HCT116 (cell line): ENCODE measurements around the gene EHD4. TPM values are rescaled to one million over a fixed set of nuclear protein-coding genes. Genes with fewer than 3 reads are reported as not detected.

ENCODE experiments used
- ATAC-seq: fragments of 200-7000 bp; cut with Tn5 transposase; 2 replicates; pipeline ENCODE4 v1.9.1; 2020; ENCODE audit warnings: mild to moderate bottlenecking, moderate library complexity
- BruUV-seq: library from RNA; stranded (reverse); fragments of 400-500 nt; replicated peaks from 2 replicates; lab custom pipeline; 2021; lab: Mats Ljungman, UMichigan
- CTCF ChIA-PET: fragments of 300-600 bp; sonication (Branson Sonifier 250); formaldehyde crosslinking; loops from one replicate; lab custom pipeline; 2021; ENCODE audit warnings: antibody characterized with exemption; lab: Charles Lee
- POLR2A ChIA-PET: fragments of 300-600, 350-600 bp; sonication (Branson Sonifier 250); formaldehyde crosslinking; loops from one replicate; lab custom pipeline; 2021; ENCODE audit warnings: antibody characterized with exemption; lab: Charles Lee
- RAD21 ChIA-PET, 2 experiments: fragments of 300-600 bp; sonication (Branson Sonifier 250); formaldehyde crosslinking; loops; one replicate each; lab custom pipeline; 2023; ENCODE audit warnings: low total read pairs in 2 of 2; ENCODE audit not compliant: uncharacterized antibody in 2 of 2, unreplicated experiment in 2 of 2, low non-redundant PET in 1 of 2; lab: Charles Lee
- DNase-seq: peaks from one replicate; pipeline ENCODE4 v3.0.0-alpha.2; 2010; ENCODE audit warnings: low read depth, low spot score
- H2AFZ ChIP-seq: fragments of 200-600 bp; shearing (Covaris generic), sonication (generic); 2 replicates; pipeline ENCODE4 v1.6.1; 2017; ENCODE audit warnings: low read depth, mixed run types, mixed read lengths, antibody characterized with exemption, low read length; ENCODE audit not compliant: poor library complexity, severe bottlenecking
- H3K27ac ChIP-seq: 2 replicates; pipeline ENCODE4 v1.5.1; 2012; ENCODE audit warnings: low read depth, low read length
- H3K27me3 ChIP-seq: fragments of 200-600 bp; sonication (generic); 2 replicates; pipeline ENCODE4 v1.6.1; 2016; ENCODE audit warnings: mixed run types, low read length, mixed read lengths; ENCODE audit not compliant: insufficient read depth
- H3K36me3 ChIP-seq, 2 experiments: fragments of 200-500 bp in 1 of 2; fragments of 200-600 bp in 1 of 2; sonication (Bioruptor generic) in 1 of 2; sonication (generic) in 1 of 2; 2 replicates each; pipeline versions ENCODE4 v1.5.1 to v1.6.1; 2014 to 2016; ENCODE audit warnings: low read length in 2 of 2, inconsistent platforms in 1 of 2, mixed read lengths in 1 of 2, mixed run types in 1 of 2; ENCODE audit not compliant: insufficient read depth in 2 of 2, control insufficient read depth in 1 of 2
- H3K4me1 ChIP-seq, 2 experiments: fragments of 200-600 bp in 1 of 2; sonication (generic) in 1 of 2; 2 replicates each; pipeline versions ENCODE4 v1.5.1 to v1.6.1; 2012 to 2017; ENCODE audit warnings: low read length in 2 of 2, inconsistent platforms in 1 of 2, mild to moderate bottlenecking in 1 of 2, mixed read lengths in 1 of 2, mixed run types in 1 of 2, moderate library complexity in 1 of 2; ENCODE audit not compliant: insufficient read depth in 2 of 2, control insufficient read depth in 1 of 2
- H3K4me2 ChIP-seq: fragments of 200-600 bp; sonication (generic); 2 replicates; pipeline ENCODE4 v1.6.1; 2017; ENCODE audit warnings: mixed run types, low read length, mixed read lengths
- H3K4me3 ChIP-seq, 2 experiments: fragments of 200-600 bp in 1 of 2; sonication (generic) in 1 of 2; replicated peaks in 1 of 2; 2 replicates each; pipeline ENCODE4 v1.5.1; 2011 to 2016; ENCODE audit warnings: low read length in 2 of 2, control low read depth in 1 of 2, low read depth in 1 of 2, mild to moderate bottlenecking in 1 of 2, mixed read lengths in 1 of 2, mixed run types in 1 of 2
- H3K79me2 ChIP-seq: fragments of 200-600 bp; sonication (generic); 2 replicates; pipeline ENCODE4 v1.6.1; 2017; ENCODE audit warnings: mild to moderate bottlenecking, mixed run types, low read length, moderate library complexity, mixed read lengths; ENCODE audit not compliant: insufficient read depth
- H3K9ac ChIP-seq: fragments of 200-600 bp; sonication (generic); 2 replicates; pipeline ENCODE4 v1.6.1; 2016; ENCODE audit warnings: low read length, mixed read lengths
- H3K9me2 ChIP-seq: fragments of 200-600 bp; sonication (generic), shearing (Covaris generic); 2 replicates; pipeline ENCODE4 v1.6.1; 2017; ENCODE audit warnings: mixed run types, mild to moderate bottlenecking, moderate library complexity; ENCODE audit not compliant: insufficient read depth
- H3K9me3 ChIP-seq, 2 experiments: fragments of 200-500 bp in 1 of 2; fragments of 200-600 bp in 1 of 2; sonication (Bioruptor generic) in 1 of 2; sonication (generic) in 1 of 2; 2 replicates each; pipeline ENCODE4 v1.6.1; 2014 to 2017; ENCODE audit warnings: low read length in 2 of 2, mixed read lengths in 2 of 2, inconsistent platforms in 1 of 2, low read depth in 1 of 2, mild to moderate bottlenecking in 1 of 2, mixed run types in 1 of 2, moderate library complexity in 1 of 2; ENCODE audit not compliant: control insufficient read depth in 1 of 2, insufficient read depth in 1 of 2
- H4K20me1 ChIP-seq: fragments of 200-600 bp; sonication (generic), shearing (Covaris generic); 2 replicates; pipeline ENCODE4 v1.6.1; 2017; ENCODE audit warnings: mixed run types, mild to moderate bottlenecking, moderate library complexity; ENCODE audit not compliant: insufficient read depth
- CBX3 ChIP-seq: IDR thresholded peaks from 2 replicates; pipeline ENCODE4 v1.6.1; 2012; ENCODE audit warnings: low read depth
- ELF1 ChIP-seq: IDR thresholded peaks from 2 replicates; pipeline ENCODE4 v1.6.1; 2012; ENCODE audit warnings: low read depth, borderline replicate concordance
- EZH2 ChIP-seq: fragments of 200-600 bp; sonication (generic); IDR thresholded peaks from 2 replicates; pipeline ENCODE4 v1.6.1; 2017; ENCODE audit warnings: antibody characterized with exemption, mixed run types
- EZH2phosphoT487 ChIP-seq: fragments of 200-600 bp; IDR thresholded peaks from 2 replicates; pipeline ENCODE4 v1.6.1; 2018; ENCODE audit warnings: antibody characterized with exemption, borderline replicate concordance
- POLR2AphosphoS5 ChIP-seq: IDR thresholded peaks from 2 replicates; pipeline ENCODE4 v1.6.1; 2011; ENCODE audit warnings: mild to moderate bottlenecking, low read depth, low read length, moderate library complexity
- RAD21 ChIP-seq: IDR thresholded peaks from 2 replicates; pipeline ENCODE4 v1.6.1; 2012; ENCODE audit warnings: low read depth, mild to moderate bottlenecking
- SP1 ChIP-seq: IDR thresholded peaks from 2 replicates; pipeline ENCODE4 v1.6.1; 2012; ENCODE audit warnings: low read depth
- SRF ChIP-seq: IDR thresholded peaks from 2 replicates; pipeline ENCODE4 v1.6.1; 2012; ENCODE audit warnings: low read depth
- intact Hi-C: fragments of 100-400 bp; cut with micrococcal nuclease; formaldehyde crosslinking; loops from 2 replicates; pipeline ENCODE4 v1.10.0; 2022
- total RNA-seq: library from RNA; stranded (reverse); gene quantifications from one replicate; pipeline ENCODE4 v1.2.1, GENCODE V29; 2021; ENCODE audit not compliant: unreplicated experiment
- TF ChIP-seq, protein P1 (sequence below): IDR thresholded peaks from 2 replicates; pipeline ENCODE4 v1.6.1; 2012
- TF ChIP-seq, protein P2 (sequence below): IDR thresholded peaks from 2 replicates; pipeline ENCODE4 v1.6.1; 2011; ENCODE audit warnings: mild to moderate bottlenecking, low read length, moderate library complexity; ENCODE audit not compliant: insufficient replicate concordance; ENCODE audit errors: extremely low read depth
- TF ChIP-seq, protein P3 (sequence below): IDR thresholded peaks from 2 replicates; pipeline ENCODE4 v1.6.1; 2012; ENCODE audit warnings: low read depth
- TF ChIP-seq, protein P4 (sequence below): IDR thresholded peaks from 2 replicates; pipeline ENCODE4 v1.6.1; 2012

Gene EHD4
- total RNA-seq, 1 experiment from 2014 or later: 28.0 TPM

DNA sequence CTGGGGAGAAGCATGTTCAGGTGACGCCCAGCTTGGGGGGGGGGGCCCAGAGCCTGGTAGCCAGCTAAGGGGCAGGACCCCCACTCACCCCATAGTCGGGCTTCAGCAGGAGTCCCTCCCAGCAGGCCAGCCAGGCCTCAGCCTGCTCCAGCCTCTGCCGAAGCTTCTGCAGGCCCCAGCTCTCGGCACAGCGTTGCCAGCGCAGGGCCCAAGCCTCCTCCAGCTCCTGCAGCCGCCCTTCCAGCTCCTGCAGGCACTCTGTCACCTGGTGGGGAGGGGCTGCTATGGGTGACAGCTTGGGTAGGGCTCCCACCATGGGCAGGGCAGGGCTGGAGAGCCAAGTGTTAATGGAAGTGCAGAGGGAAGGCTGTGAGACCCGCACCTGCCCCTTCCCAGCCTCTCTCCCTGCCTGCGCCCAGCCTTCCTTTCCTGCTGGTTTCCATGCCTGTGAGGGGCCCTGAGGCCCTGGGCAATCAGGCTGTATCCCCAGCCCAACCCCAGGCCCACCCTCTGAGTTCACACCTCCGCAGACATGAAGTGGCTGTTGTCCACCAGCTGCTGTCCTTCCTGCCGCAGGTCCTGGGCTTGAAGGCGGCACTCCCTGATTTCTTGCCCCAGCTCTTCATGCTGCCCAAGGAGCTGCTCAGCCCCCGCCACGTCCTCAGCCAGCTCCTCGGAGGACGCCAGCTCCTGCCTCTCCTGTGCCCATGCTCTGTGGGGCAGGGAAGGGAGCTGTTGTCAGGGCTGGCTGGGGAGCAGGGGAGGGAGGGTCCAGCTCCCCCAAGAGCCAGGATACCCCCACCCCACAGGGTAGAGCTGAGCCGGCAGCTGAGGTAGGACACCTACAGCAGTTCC lies 119.4 kb downstream of the EHD4 start:
- no peak for DNase-seq
- RAD21 ChIA-PET: no interaction called here
- intact Hi-C loops: no loop called here
- CTCF ChIA-PET: no interaction called here
- BruUV-seq: no TSS peak
- H4K20me1 ChIP-seq: no peaks in the 10 kb centered on the region
- POLR2A ChIA-PET: interaction anchor here (0.7 kb wide), 1 partner anchor 79 kb away, joined by 3 read pairs; the partner anchor contains the start of gene MAPKBP1
- H3K27ac ChIP-seq: no peak overlapping the region
- TF ChIP-seq EZH2phosphoT487 (no peak), SP1 (no peak), CBX3 (no peak), EZH2 (no peak), RAD21 (no peak), ELF1 (no peak), SRF (no peak), POLR2AphosphoS5 (no peak)
- TF ChIP-seq, protein P1, sequence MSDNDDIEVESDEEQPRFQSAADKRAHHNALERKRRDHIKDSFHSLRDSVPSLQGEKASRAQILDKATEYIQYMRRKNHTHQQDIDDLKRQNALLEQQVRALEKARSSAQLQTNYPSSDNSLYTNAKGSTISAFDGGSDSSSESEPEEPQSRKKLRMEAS: no peak
- TF ChIP-seq, protein P2, sequence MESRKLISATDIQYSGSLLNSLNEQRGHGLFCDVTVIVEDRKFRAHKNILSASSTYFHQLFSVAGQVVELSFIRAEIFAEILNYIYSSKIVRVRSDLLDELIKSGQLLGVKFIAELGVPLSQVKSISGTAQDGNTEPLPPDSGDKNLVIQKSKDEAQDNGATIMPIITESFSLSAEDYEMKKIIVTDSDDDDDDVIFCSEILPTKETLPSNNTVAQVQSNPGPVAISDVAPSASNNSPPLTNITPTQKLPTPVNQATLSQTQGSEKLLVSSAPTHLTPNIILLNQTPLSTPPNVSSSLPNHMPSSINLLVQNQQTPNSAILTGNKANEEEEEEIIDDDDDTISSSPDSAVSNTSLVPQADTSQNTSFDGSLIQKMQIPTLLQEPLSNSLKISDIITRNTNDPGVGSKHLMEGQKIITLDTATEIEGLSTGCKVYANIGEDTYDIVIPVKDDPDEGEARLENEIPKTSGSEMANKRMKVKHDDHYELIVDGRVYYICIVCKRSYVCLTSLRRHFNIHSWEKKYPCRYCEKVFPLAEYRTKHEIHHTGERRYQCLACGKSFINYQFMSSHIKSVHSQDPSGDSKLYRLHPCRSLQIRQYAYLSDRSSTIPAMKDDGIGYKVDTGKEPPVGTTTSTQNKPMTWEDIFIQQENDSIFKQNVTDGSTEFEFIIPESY: no peak
- TF ChIP-seq, protein P3, sequence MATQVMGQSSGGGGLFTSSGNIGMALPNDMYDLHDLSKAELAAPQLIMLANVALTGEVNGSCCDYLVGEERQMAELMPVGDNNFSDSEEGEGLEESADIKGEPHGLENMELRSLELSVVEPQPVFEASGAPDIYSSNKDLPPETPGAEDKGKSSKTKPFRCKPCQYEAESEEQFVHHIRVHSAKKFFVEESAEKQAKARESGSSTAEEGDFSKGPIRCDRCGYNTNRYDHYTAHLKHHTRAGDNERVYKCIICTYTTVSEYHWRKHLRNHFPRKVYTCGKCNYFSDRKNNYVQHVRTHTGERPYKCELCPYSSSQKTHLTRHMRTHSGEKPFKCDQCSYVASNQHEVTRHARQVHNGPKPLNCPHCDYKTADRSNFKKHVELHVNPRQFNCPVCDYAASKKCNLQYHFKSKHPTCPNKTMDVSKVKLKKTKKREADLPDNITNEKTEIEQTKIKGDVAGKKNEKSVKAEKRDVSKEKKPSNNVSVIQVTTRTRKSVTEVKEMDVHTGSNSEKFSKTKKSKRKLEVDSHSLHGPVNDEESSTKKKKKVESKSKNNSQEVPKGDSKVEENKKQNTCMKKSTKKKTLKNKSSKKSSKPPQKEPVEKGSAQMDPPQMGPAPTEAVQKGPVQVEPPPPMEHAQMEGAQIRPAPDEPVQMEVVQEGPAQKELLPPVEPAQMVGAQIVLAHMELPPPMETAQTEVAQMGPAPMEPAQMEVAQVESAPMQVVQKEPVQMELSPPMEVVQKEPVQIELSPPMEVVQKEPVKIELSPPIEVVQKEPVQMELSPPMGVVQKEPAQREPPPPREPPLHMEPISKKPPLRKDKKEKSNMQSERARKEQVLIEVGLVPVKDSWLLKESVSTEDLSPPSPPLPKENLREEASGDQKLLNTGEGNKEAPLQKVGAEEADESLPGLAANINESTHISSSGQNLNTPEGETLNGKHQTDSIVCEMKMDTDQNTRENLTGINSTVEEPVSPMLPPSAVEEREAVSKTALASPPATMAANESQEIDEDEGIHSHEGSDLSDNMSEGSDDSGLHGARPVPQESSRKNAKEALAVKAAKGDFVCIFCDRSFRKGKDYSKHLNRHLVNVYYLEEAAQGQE: no peak
- TF ChIP-seq, protein P4, sequence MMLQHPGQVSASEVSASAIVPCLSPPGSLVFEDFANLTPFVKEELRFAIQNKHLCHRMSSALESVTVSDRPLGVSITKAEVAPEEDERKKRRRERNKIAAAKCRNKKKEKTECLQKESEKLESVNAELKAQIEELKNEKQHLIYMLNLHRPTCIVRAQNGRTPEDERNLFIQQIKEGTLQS: no peak
- TF ChIP-seq, all 23 proteins: peak for 0
- Histone ChIP-seq H3K9ac (no peak overlapping the region), H3K4me3 (no peak overlapping the region), H3K27me3 (no peaks in the 10 kb centered on the region), H3K9me2 (no peaks in the 10 kb centered on the region), H2AFZ (no peak overlapping the region), H3K4me1 (no peaks in the 10 kb centered on the region), H3K9me3 (no peaks in the 10 kb centered on the region), H3K79me2 (no peaks in the 10 kb centered on the region), H3K36me3 (no peaks in the 10 kb centered on the region), H3K4me2 (no peak overlapping the region)
- ATAC-seq: no peak
